Measurements from ENCODE around the gene HLA-C. TPM values are rescaled to one million over a fixed set of nuclear protein-coding genes. Genes with fewer than 3 reads are reported as not detected.
"Not testable (repeated sequence)": the region's sequence is repeated elsewhere in the genome, so short reads cannot be mapped to it uniquely, and the experiment has no call there.

The HLA-C gene
- polyA plus RNA-seq, 1 experiment = 776 TPM

DNA sequence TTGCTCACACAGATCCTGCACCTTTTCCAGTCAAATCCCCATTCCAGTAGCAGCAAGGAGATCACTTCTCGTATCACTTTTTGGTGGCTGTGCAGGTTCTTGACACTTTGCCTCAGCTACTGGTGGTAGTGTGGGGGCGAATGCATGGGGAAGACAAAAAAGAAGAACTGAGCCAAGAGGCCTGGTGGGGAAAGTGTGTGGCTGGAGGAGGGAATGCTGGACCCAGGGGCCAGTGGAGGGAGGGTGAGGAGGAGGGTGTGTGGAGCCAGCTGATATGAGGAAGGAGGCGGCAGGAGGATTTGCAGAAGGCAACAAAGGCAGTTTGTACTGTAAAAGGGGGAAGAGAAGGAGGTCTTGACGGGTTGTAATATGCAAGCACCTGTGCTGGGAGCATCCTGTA is 15.7 kb upstream of the HLA-C start:
- TF ChIP-seq, protein P1, sequence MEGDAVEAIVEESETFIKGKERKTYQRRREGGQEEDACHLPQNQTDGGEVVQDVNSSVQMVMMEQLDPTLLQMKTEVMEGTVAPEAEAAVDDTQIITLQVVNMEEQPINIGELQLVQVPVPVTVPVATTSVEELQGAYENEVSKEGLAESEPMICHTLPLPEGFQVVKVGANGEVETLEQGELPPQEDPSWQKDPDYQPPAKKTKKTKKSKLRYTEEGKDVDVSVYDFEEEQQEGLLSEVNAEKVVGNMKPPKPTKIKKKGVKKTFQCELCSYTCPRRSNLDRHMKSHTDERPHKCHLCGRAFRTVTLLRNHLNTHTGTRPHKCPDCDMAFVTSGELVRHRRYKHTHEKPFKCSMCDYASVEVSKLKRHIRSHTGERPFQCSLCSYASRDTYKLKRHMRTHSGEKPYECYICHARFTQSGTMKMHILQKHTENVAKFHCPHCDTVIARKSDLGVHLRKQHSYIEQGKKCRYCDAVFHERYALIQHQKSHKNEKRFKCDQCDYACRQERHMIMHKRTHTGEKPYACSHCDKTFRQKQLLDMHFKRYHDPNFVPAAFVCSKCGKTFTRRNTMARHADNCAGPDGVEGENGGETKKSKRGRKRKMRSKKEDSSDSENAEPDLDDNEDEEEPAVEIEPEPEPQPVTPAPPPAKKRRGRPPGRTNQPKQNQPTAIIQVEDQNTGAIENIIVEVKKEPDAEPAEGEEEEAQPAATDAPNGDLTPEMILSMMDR (IDR thresholded peaks at IDR 0.05; ENCODE audit: insufficient read depth, low read depth, low read length) = no peak
- DNase-seq (ENCODE audit: low read depth) = no peak
- CTCF ChIA-PET = interaction anchor here (0.9 kb wide), 1 partner anchor 8 kb away, joined by 3 read pairs; no protein-coding TSS in a partner anchor
- Histone ChIP-seq H3K4me3 (ENCODE audit: low read depth, low read length) (no peak overlapping the region), H3K36me3 (ENCODE audit: control insufficient read depth, insufficient read depth, low read length) (no peaks in the 10 kb centered on the region), H3K27me3 (ENCODE audit: control insufficient read depth, insufficient read depth, low read length) (peaks cover 11% of the 10 kb centered on the region)
- POLR2A ChIA-PET = no interaction called here

DNA sequence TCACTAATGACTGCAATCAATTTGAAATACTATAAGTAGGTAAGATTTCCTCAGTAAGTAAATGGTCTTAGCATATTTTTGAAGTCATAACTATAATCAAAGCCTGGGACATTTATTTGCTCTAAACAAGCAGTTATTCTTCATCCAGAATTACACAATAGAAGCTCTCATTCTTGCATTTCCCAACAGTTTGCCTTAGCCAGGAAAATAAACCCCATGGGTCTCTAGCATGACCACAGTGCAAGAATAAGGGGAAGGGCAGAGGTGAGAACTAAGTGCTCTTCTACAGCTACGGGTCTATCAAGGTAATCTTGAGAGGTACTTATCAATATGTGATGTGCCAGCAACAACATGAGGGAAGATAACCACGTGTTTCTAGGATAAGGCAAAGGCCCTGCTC is 14.1 kb upstream of the HLA-C start:
- peaks cover 11% of the 10 kb centered on the region for H3K27me3 ChIP-seq (ENCODE audit: control insufficient read depth, insufficient read depth, low read length)
- ChIA-PET CTCF (interaction anchor here (0.9 to 1.9 kb wide), 2 partner anchors 9 to 81 kb away, joined by 3 to 5 read pairs; no protein-coding TSS in a partner anchor), POLR2A (no interaction called here)
- no peaks in the 10 kb centered on the region for H3K36me3 ChIP-seq (ENCODE audit: control insufficient read depth, insufficient read depth, low read length)
- no peak overlapping the region for H3K4me3 ChIP-seq (ENCODE audit: low read depth, low read length)
- no peak for DNase-seq (ENCODE audit: low read depth)
- TF ChIP-seq, protein P1 (IDR thresholded peaks at IDR 0.05; ENCODE audit: insufficient read depth, low read depth, low read length) = no peak

DNA sequence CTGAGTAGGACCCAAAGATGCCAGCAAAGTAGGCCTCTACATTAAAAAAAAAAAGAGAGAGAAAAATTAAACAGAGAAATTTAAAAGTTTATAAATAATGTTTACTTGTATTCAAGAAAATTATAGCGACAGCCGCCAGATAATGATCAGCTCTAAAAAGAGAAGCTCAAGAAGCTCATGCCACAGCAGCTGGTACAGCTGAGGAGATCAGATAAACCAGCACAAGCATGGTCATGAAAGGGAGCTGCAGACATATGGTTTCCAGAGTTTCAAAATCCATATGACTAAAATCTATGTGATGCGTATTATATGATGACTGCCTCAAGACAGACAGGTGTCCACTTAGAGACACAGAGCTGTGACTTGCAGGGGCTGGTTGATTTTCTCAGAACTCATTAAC is 13.6 kb upstream of the HLA-C start:
- POLR2A ChIA-PET = no interaction called here
- no peak for DNase-seq (ENCODE audit: low read depth)
- Histone ChIP-seq H3K4me3 (ENCODE audit: low read depth, low read length) (no peak overlapping the region), H3K36me3 (ENCODE audit: control insufficient read depth, insufficient read depth, low read length) (no peaks in the 10 kb centered on the region), H3K27me3 (ENCODE audit: control insufficient read depth, insufficient read depth, low read length) (peaks cover 11% of the 10 kb centered on the region)
- CTCF ChIA-PET = interaction anchor here (0.9 to 1.9 kb wide), 2 partner anchors 9 to 81 kb away, joined by 3 to 5 read pairs; no protein-coding TSS in a partner anchor
- TF ChIP-seq, protein P1 (IDR thresholded peaks at IDR 0.05; ENCODE audit: insufficient read depth, low read depth, low read length) = no peak

DNA sequence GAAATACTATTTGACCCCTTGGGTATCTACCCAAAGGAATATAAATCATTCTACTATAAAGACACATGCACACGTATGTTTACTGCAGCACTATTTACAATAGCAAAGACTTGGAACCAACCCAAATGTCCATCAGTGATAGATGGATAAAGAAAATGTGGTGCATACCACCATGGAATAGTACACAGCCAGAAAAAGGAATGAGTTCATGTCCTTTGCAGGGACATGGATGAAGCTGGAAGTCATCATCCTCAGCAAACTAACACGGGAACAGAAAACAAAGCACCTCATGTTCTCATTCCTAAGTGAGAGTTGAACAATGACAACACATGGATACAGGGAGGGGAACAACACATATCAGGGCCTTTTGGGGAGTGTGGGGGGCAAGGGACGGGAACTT is 7.8 kb upstream of the HLA-C start:
- CTCF ChIA-PET = interaction anchor here (1.5 kb wide), 1 partner anchor 8 kb away, joined by 3 read pairs; no protein-coding TSS in a partner anchor
- H3K4me3 ChIP-seq (ENCODE audit: low read depth, low read length); H3K36me3 ChIP-seq (ENCODE audit: control insufficient read depth, insufficient read depth, low read length); POLR2A ChIA-PET; H3K27me3 ChIP-seq (ENCODE audit: control insufficient read depth, insufficient read depth, low read length); DNase-seq (ENCODE audit: low read depth): not testable (repeated sequence)

DNA sequence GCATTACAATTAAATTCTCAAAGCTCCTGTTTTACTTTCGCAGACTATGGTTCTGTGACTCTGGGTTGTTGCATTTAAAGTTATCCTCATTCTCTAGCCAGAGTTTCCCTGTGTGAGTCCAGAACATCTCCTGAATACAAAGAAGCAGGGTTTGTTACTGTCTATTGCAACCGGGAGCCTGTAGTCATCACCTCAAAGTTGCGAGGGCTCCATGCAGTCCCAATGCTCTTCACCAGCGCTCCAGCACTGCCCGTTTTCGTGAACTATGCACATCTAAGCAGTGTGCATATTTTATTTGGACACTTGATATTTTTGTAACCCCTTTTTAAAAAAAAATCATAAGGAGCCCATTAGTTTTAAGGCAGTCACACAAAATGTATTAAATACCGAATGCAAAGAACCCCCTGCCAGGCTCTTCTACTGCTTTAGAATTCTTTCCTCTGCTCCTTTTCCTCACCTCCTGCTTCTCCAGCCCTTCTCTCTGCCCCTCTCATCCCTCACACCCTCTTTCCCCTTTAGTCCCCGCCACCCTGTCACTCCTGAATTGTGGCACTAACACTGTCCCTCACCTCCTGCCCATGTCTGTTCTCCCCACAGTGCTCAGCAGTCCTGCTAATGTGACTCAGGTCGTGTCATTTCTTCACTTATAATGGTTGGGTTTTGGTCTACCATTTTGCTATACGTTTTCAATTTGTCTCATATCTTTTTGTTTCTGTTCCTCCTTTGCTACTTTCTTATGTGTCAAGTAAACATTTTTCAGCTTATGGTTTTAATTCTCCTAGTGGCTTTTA is 1.1 kb upstream of the HLA-C start:
- H3K27me3 ChIP-seq (ENCODE audit: control insufficient read depth, insufficient read depth, low read length) = peaks cover 10% of the 10 kb centered on the region
- CTCF ChIA-PET = no interaction called here
- H3K36me3 ChIP-seq (ENCODE audit: control insufficient read depth, insufficient read depth, low read length) = peaks cover 18% of the 10 kb centered on the region
- H3K4me3 ChIP-seq (ENCODE audit: low read depth, low read length) = no peak overlapping the region
- POLR2A ChIA-PET = no interaction called here
- DNase-seq (ENCODE audit: low read depth) = no peak
- TF ChIP-seq, protein P1 (IDR thresholded peaks at IDR 0.05; ENCODE audit: insufficient read depth, low read depth, low read length) = no peak

Measured in BJ (cell line).